A549 treated with Hydrocortisone at 1 μM for 4 hours (cell line): ENCODE data around the gene EXOC3L1. TPM values are rescaled to one million over a fixed set of nuclear protein-coding genes. Genes with fewer than 3 reads are reported as not detected.

ENCODE experiments used
- total RNA-seq: library from RNA; stranded (reverse); fragments of 200-300 nt; extraction: Qiagen RNA extraction; gene quantifications from 5 replicates; pipeline ENCODE4 v1.2.3, GENCODE V29; 2022

Gene EXOC3L1, protein sequence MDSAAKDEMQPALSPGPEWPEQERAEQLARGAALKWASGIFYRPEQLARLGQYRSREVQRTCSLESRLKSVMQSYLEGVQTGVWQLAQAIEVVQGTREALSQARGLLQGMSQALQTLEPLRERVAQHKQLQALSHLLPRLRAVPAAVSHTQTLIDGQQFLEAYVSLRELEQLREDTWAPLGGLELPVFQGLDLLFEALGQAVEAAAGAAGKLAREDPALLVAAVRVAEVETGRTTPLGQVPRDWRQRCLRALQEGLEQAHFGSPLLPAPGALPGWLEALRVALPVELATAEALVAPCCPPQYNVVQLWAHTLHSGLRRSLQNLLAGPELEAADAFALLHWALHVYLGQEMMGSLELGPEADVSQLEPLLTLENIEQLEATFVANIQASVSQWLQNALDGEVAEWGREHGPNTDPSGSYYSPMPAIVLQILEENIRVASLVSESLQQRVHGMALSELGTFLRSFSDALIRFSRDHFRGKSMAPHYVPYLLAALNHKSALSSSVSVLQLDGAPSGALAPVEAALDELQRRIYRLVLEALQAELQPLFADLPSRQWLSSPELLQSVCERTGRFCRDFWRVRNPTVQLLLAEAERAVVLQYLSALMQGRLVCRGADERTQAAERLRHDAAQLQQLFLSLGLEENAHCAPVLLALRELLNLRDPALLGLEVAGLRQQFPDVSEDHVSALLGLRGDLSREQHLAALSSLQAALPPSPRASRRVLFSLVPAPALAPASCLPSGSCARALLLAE
- 0.06 to 0.25 TPM (median 0.17 TPM) in 5 replicates for total RNA-seq

DNA sequence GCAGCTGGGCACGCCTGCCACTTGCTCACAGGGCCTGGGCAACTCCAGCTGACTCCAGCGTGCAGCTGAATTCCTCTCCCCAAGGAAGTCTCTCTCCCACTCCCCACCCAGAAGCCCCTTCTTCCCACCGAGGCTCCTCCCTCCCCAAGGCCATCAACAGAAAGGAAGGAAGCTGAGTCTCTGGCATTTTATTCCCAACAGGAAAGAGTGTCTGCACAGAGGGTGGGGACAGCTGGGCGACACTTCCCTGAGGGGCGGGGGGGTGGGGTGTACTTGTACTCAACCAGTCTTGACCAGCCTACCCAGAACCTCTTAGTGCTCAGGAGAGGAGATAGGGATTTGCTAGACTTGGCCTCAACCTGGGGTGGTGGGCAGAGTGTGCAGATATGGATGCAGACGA, at the start of gene EXOC3L1:
EXOC3L1 (minus strand) TSS at position 96 of the 400 bp plus-strand sequence. CDS start 460 bp downstream, outside the sequence.

DNA sequence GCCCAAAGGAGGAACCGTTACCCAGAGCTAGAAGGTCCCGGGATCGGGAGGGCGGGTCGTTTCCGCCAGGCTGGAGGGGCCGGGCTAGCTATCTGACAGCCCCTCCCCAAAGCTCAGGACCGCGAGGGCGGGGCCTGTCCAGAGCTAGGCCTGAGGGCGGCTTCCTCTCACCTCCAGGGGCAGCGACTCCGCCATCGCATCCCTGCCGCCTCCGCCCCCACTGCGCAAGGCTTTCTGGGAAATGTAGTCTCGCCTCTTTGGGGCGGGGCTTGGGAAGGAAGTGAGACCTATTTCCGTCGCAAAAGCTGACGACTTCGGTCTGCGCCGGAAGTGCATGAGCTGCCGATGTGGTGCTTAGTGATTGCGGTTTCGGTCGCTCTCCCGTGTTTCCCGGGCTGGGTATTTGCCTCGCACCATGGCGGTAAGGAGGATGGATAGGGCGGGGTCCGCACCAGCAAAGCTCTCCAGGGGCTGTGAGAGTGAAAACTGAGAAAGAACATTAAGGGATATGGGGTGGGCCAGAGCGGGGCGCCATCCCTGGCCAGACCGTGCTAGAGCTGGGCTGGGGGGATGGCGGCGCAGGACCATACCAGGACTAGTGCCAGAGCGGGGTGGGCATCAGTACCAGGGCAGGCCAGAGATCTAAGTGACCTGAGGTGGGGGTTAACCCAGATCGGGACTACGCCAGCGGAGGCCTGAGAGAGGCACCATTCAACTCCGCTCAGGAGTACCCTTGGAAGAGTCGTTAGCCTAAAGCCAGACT, 37.0 kb upstream of the EXOC3L1 start, which contains the start of gene TMEM208:
TMEM208 (plus strand) TSS at position 327 of the 763 bp plus-strand sequence; CDS start at position 416, 89 bp downstream.

DNA sequence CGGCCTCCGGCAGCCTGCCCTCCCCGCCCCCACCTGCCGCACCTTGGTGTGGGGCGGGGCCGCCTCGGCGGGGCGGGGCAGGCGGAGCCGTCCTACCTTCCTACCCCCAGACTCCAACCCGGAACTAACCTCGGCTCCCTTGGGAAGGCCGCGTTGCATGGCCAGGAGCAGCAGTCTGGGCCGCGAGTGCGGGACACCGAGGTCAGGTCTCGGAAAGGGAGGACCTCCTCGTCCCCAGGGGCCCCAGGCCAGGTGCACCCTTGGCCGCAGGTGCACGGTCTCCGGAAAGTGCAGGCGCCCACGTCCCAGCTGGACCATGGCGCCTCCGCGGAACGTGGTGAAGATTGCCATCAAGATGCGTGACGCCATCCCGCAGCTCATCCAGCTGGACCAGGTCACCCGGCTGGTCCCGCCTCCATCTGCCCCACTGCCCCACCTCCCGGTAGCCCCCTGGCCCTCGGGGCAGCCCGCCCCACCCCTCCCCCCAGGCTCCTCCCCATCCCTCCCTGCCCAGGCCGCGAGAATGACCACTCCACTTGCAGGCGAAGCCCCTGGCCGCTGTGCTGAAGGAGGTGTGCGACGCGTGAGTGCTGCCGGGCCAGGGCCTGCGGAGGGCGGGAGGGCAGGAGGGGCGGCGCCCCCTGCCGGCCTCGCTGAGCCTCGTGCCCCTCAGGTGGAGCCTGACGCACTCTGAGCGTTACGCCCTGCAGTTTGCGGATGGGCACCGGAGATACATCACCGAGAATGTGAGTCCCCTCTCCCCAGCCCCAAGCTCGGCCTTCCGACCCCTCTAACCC, 9.3 kb upstream of the EXOC3L1 start, which contains the start of gene ELMO3:
ELMO3 (plus strand) TSS at position 121 of the 797 bp plus-strand sequence; CDS start at position 317, 196 bp downstream.

DNA sequence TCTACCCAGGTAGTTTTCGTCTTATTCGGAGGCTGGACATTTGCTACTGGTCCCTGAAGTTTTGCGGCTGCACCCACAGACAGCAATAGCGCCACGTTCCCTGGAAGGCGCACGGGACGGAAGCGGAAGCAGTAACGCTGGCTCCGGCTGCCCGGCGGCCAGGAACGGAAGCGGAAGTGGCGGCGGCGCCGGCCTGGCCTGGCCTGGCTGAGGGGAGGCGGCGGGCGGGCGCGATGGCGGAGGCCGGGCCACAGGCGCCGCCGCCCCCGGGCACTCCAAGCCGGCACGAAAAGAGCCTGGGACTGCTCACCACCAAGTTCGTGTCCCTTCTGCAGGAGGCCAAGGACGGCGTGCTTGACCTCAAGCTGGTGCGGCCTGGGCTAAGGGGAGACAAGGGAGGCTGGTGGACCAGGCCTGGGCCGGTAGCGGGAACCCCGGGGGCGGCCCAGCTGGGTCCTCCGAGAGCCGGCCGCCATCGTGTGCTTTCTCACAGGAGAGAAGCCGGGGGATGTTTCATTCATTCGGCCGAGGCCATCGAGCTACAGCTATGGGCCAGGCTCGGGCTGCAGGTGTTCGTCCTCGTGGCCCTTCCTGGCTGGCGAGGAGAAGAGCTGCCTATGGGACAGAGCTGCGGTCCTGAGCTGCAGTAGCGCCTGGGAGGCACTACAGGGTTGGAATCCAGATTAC, 2.2 kb upstream of the EXOC3L1 start, which contains the start of gene E2F4:
E2F4 (plus strand) TSS at position 161 of the 687 bp plus-strand sequence; CDS start at position 234, 73 bp downstream.

DNA sequence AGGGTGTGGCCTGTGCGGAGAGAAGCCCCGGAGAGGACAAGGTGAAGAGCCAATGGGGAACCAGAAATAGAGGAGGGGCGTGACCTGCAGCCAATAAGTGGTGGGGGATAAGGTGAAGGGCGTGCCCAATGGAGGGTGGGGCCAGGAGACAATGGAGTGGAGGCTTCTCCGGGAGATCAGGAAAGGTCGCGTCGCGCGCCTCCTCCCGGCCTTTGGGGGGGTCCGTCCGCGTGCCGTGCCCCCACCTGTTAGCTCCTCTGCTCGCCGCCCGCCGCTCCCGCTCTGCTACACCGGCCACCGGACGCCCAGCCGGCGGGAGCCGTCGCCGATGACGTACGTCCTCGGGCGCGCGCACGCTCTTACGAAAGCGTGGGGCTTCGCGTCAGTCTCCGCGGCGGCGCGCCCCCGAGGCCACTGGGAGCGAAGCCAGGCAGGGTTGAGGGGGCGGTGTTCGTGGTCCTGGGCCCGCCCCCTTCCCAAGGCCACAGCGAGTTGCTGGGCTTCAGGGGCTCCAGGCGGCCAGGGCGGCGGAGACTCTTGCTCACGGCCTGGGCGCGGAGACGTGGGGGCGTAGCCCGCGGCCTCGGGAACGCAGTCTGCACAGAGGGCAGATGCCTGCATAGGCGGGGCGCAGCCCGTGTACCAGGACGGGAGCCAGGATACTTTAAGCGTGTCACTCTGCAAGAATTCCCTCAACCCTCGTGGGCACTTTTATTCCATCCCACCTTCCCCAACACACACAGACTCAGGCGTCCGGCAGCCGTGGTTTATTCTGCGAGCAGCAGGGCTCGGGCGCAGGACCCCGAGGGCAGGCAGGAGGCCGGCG, 6.1 kb downstream of the EXOC3L1 start, which contains the start of gene MATCAP1:
MATCAP1 (minus strand) TSS at position 337 of the 826 bp plus-strand sequence. CDS start 3,353 bp downstream, outside the sequence.

DNA sequence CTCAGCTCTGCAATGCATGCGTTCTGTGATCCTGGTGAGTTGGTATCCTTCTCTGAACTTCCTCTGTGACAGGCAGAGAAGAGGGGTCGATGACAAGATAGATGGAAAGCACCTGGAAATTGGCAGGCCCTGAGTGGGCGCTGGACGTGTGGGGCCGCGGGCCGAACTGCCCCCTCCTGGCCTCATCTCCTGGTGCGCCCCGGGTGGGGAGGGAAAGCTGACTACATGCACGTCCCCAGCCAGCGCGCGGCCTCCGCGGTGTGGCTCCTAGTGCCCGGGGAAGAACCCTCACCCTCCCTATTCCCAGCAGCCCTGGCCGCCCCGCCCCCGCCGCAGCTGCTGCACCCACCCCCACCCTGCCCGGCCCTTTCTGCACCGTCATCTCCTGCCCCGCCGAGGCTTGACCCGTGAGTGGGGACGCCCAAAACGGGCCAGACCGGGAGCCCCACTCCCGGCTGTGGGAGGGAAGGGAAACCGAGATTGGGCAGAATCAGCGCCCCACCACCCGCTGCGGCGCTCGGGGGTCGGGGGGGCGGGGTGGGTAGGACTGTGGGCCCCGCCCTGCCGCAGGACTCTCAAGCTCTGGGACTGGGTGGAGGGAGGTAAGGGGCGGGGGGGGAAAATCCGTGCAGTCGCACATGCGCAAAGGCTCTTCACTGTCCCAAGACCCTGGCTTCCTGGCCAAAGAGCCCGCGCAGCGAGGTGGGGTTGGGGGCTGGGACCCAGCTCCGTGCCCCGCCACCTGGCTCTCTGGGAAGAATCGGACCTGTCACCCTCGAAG, 19.6 kb downstream of the EXOC3L1 start, which contains the start of gene NOL3:
NOL3 (plus strand) TSS at position 371 of the 781 bp plus-strand sequence.

DNA sequence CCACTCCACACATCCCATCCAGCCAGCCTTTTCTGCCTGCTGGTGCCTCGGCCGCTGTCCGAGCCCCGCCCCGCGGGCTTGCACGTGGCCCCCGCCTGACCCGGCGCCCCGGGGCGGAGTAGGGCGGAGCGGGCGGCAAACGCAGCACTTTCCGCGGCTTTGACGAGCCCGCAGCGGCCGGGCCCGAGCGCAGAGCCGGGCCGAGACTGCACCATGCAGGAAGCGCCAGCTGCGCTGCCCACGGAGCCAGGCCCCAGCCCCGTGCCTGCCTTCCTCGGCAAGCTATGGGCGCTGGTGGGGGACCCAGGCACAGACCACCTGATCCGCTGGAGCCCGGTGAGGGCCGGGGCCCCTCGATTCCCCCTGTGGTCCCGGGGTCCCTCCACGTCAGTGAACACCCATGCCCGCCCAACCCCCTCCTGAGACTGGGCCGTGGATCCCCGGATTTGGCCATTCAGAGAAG, 25.3 kb downstream of the EXOC3L1 start, which contains the start of gene HSF4:
HSF4 (plus strand) TSS at position 147 of the 463 bp plus-strand sequence; CDS start at position 214, 67 bp downstream.

DNA sequence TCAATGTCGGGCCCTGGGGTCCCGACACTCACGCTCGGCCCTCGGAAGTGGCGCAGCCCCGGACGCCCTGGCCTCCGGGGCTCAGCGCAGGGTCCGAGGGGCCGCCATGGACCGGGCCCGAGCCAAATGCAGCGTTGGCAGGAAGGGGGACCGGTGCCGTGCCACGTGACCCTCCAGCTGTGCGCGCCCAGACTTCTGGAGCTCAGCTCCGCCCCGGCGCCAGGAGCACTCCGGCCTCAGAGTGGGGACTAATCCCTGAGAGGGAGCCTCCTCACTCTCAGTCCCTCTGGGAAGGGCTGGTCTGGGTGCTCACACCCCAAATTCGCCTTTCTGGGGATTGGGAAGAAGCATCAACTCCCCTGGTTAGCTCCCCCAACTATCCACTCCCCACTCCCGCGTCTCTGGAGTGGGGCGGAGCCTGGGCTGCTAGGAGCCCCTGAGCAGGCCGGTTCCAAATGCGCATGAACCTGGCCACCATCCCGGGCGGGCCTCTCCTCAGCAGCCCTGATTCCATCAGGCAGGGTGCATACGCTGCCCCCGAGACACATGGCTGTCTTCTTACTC, 39.0 kb downstream of the EXOC3L1 start, which contains the start of gene B3GNT9:
B3GNT9 (minus strand) TSS at position 166 of the 564 bp plus-strand sequence. CDS start 513 bp downstream, outside the sequence.

Other genes with a start within 250 kb of the EXOC3L1 start
- gene CES3, start 228.9 kb downstream of the EXOC3L1 start, total RNA-seq = 2.0 to 2.5 TPM (median 2.5 TPM) in 5 replicates
- gene CES4A, start 201.5 kb downstream of the EXOC3L1 start, total RNA-seq = 3.4 to 4.1 TPM (median 3.7 TPM) in 5 replicates
- gene CBFB, start 161.0 kb downstream of the EXOC3L1 start, total RNA-seq = 49.9 to 68.7 TPM (median 52.8 TPM) in 5 replicates
- gene PHAF1, start 80.2 kb downstream of the EXOC3L1 start, total RNA-seq = 24.9 to 28.4 TPM (median 25.6 TPM) in 5 replicates
- gene B3GNT9, start 39.1 kb downstream of the EXOC3L1 start, total RNA-seq = 7.0 to 9.5 TPM (median 8.9 TPM) in 5 replicates
- gene TRADD, start 30.2 kb downstream of the EXOC3L1 start, total RNA-seq = 15.1 to 22.9 TPM (median 21.6 TPM) in 5 replicates
- gene FBXL8, start 30.2 kb downstream of the EXOC3L1 start, total RNA-seq = 6.3 to 9.6 TPM (median 8.4 TPM) in 5 replicates
- 13.1 to 17.8 TPM (median 14.8 TPM) in 5 replicates for gene HSF4, start 25.4 kb downstream of the EXOC3L1 start, total RNA-seq
- 80.2 to 102 TPM (median 97.0 TPM) in 5 replicates for gene NOL3, start 19.6 kb downstream of the EXOC3L1 start, total RNA-seq
- gene MATCAP1, start 6.2 kb downstream of the EXOC3L1 start, total RNA-seq = 5.5 to 9.0 TPM (median 6.2 TPM) in 5 replicates
- 92.3 to 103 TPM (median 99.1 TPM) in 5 replicates for gene E2F4, start 2.0 kb upstream of the EXOC3L1 start, total RNA-seq
- gene ELMO3, start 9.0 kb upstream of the EXOC3L1 start, total RNA-seq = 0.76 to 1.3 TPM (median 1.2 TPM) in 5 replicates
- gene TMEM208, start 37.0 kb upstream of the EXOC3L1 start, total RNA-seq = 84.1 to 104 TPM (median 91.8 TPM) in 5 replicates
- 41.9 to 59.6 TPM (median 54.0 TPM) in 5 replicates for gene FHOD1, start 57.3 kb upstream of the EXOC3L1 start, total RNA-seq
- gene SLC9A5, start 58.8 kb upstream of the EXOC3L1 start, total RNA-seq = 1.2 to 1.9 TPM (median 1.5 TPM) in 5 replicates
- 12.7 to 16.0 TPM (median 15.3 TPM) in 5 replicates for gene PLEKHG4, start 89.4 kb upstream of the EXOC3L1 start, total RNA-seq
- 0.21 to 0.53 TPM (median 0.39 TPM) in 5 replicates for gene KCTD19, start 136.6 kb upstream of the EXOC3L1 start, total RNA-seq
- 0.06 to 0.17 TPM in 2 of 5 replicates, not detected in the others for gene LRRC36, start 136.7 kb upstream of the EXOC3L1 start, total RNA-seq
- gene TPPP3, start 203.4 kb upstream of the EXOC3L1 start, total RNA-seq = 9.5 to 13.9 TPM (median 13.7 TPM) in 5 replicates
- gene ZDHHC1, start 226.3 kb upstream of the EXOC3L1 start, total RNA-seq = 5.4 to 6.9 TPM (median 6.8 TPM) in 5 replicates
- 2.0 to 2.3 TPM (median 2.2 TPM) in 5 replicates for gene HSD11B2, start 241.0 kb upstream of the EXOC3L1 start, total RNA-seq